Measurements from ENCODE around the gene CADPS2.
"Not testable (repeated sequence)": the region's sequence is repeated elsewhere in the genome, so short reads cannot be mapped to it uniquely, and the experiment has no call there.

The CADPS2 gene

GRCh38 chr7:122658856-122659255 is 227.4 kb downstream of the CADPS2 start:
- no peak for DNase-seq

- DNase-seq: no peak
Observed at GRCh38 chr7:122653685-122654084, 232.6 kb downstream of the CADPS2 start.

GRCh38 chr7:122652876-122653275 is 233.4 kb downstream of the CADPS2 start:
- DNase-seq: no peak

- DNase-seq: no peak
Observed at GRCh38 chr7:122651451-122651850, 234.8 kb downstream of the CADPS2 start.

DNA sequence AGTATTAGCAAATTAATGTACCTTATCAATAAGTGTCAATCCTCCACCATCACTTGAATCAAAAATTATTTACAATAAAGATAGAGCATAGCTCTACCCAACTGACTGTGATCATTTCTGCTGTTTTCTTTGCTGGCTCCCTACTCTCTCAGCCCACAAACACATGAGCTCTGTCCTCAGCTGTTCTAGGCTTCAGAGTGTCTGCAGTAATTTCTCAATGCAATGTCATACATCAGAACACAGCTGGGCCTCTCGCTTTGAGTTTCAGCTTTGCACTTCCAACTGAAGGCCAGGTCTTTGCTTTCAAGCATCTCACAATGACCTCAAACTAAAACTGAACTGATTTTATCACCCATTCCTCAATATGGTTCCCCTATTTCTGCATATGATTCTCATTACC is 243.0 kb downstream of the CADPS2 start:
- no peak for DNase-seq

GRCh38 chr7:122638459-122638858 is 247.8 kb downstream of the CADPS2 start:
- DNase-seq: no peak

GRCh38 chr7:122637784-122638183 is 248.5 kb downstream of the CADPS2 start:
- no peak for DNase-seq

DNA sequence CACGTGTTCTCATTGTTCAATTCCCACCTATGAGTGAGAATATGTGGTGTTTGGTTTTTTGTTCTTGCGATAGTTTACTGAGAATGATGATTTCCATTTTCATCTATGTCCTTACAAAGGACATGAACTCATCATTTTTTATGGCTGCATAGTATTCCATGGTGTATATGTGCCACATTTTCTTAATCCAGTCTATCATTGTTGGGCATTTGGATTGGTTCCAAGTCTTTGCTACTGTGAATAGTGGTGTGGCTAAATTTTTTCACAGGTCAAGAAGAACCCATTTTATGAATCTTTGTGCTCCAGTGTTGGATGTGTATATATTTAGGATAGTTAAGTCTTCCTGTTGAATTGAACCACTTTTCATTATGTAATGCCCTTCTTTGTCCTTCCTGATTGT is 250.8 kb downstream of the CADPS2 start:
- not testable (repeated sequence) for DNase-seq

DNA sequence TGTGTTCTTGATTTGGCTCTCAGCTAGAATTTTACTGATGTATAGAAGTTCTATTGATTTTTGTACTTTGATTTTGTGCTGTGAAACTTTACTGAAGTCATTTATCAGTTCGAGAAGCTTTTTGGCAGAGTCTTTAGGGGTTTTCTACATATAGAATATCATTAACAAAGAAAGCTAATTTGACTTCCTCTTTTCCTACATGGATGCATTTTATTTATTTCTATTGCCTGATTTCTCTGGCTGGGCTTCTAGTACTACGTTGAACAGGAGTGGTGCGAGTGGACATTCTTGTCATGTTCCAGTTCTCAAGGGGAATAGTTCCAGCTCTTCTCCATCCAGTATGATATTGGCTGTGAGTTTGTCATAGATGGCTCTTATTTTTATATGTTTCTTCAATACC is 252.8 kb downstream of the CADPS2 start:
- no peak for DNase-seq

DNA sequence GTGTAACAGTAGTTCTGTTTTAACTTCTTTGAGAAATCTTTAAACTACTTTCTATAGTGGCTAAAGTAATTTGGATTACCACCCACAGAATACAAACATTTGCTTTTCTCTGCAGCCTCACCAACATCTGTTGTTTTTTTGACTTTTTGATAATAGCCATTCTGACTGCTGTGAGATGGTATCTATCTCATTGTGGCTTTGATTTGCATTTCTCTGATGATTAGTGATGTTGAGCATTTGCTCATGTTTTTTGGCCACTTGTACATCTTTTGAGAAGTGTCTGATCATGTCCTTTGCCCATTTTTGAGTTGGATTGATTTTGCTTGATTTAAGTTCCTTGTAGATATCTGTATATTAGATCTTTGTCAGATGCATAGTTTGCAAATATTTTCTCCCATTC is 254.0 kb downstream of the CADPS2 start:
- no peak for DNase-seq

DNA sequence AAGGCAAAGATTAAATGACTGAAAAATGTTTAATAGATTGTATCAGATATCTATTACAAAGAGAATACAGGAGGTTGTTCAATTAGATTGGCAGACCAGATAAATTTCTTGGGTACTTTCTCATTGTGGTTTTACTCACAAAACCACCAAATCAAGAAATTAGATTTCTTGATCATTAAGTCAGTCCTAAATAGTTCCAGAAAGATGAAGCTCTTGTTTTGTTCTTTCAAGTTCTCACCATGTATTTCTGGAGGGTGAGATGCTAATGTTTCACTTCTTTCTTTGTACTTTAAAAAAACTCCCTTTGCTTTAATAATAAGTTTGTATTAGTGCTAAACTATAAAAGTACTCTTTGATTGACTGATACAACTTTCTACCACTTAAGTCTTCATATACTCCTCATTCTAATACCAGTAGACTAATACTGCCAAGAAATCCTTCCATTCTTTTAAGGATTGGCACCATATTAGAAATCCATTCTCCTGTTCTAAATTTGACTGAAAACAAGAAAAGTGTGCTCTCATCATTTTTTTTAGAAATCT is 256.8 kb downstream of the CADPS2 start:
- no peak for DNase-seq

DNA sequence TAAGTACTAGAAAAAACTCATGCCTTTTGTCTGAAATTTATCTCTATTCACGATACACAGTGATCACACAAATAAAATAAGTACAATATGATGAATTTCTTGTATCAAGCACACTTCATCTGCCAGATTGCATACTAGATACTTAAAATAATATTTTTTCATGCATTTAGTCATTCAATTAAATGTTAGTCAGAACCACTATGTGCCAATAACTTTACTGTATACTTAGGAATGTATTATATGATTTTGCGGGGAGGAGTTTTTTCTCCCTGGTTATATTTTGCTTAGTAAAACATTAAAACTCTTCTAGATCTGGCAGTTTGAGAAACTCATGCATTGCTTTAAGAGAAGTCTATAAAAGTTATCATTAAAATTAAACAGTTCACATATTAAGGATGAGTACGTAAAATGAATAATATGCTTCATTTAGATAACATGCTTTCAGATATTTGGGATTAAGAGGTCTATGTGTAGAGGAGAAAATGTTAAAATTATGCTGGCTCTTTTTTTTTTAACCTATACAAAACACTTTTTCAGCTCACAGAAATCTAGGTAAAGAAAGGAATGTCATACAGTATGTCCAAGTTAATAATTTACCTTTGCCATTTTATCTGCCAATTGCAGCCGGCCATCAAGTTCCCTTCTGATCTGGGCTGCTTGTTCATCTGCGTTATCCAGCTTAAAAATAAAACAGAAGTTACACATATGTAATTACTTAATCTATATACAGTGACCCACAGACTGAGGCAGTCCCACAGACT is 257.4 kb downstream of the CADPS2 start:
- DNase-seq: no peak

- DNase-seq: no peak
Observed at GRCh38 chr7:122626785-122627184, 259.5 kb downstream of the CADPS2 start.

GRCh38 chr7:122622682-122623081 is 263.6 kb downstream of the CADPS2 start:
- no peak for DNase-seq

- DNase-seq: no peak
Observed at GRCh38 chr7:122619664-122620063, 266.6 kb downstream of the CADPS2 start.

- DNase-seq: no peak
Observed at GRCh38 chr7:122618585-122619189, 267.6 kb downstream of the CADPS2 start.

DNA sequence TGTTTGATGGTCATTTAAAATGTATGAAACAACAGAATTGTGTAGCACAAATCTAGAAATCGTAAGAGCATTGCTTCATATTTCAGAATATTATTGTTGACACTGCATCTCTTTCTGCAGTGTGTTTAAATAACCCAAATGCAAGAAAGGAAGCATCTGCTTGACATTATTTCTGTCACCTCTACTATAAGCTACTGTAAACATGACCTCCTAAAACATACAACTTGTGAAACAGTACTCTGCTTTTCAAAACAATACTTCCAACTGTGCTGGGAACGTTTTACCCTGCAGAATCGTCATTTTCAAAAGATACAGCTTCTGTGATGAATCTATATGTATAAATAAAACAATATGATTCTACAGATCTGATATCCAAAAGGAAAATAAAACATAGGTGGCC is 269.3 kb downstream of the CADPS2 start:
- no peak for DNase-seq

GRCh38 chr7:122605929-122606328 is 280.3 kb downstream of the CADPS2 start:
- no peak for DNase-seq

GRCh38 chr7:122604251-122604650 is 282.0 kb downstream of the CADPS2 start:
- no peak for DNase-seq

DNA sequence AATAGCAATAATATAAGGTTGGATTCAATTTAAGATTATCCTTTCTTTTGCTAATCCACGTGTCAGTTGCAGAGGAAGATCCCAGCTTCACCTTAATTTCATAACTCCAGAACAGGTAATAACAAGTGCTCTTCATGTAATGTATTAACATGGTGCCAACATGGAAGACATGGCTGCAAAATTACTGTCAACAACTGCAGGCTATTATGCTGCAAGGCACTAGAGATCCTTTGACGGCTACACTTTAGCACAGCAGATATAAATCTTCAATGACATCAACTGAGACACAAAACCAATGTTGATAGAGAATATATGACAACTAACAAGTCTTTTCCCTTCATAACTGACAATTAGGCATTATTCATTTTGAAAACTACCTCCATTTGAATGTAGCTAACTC is 283.5 kb downstream of the CADPS2 start:
- DNase-seq: no peak

DNA sequence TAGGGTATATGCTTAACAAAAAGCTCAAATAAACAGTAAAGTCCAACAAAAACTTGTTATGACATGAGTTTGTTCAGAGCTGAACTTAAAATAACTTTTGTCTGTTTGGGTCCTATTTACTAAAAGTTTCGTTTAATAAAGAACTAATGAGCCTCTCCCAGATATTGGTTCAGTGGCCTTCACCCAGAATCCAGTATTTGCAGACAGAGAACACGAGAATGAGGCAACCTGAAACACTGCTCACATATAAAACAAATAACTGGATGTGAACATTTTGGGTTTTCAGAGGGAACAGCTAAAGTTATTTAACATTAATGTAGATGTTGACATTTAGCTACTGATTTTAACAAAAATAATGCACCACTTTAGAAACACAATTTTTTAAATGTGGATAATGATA is 285.6 kb downstream of the CADPS2 start:
- DNase-seq: no peak

DNA sequence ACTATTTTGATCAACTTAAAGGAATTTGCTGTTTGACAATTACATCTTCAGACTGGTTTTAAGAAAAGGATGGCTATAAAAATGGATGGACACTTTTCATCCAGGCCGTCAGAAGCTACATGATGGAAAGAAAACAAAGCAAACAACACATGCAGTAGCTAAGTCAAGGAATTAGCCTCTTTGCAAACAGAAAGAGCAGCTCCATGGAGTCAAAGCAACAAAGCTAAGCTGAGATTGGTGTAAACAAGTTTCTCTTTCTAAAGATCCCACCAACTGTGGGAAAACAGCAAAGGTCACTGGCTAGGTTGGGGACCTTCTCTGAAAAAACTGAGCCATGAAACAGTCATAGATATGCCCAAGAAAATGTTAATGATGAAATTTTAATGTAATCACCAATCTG is 286.2 kb downstream of the CADPS2 start:
- no peak for DNase-seq

DNA sequence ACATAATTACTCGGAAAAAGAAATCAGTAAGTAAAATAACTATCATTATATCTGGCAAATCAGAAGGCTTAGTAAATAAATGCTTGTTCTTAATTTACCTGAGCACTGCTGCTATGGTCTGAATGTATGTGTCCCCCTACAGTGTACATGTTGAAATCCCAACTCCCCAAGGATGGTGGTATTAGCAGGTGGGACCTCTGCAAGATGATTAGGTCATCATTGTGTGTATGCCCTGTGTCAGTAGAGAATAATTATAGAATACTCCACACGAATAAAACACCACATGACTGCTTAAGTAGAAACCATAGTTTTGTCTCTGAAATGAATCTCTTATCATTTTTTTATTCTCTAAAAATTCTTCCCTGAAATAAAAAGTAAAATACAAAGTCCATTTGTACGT is 289.0 kb downstream of the CADPS2 start:
- DNase-seq: no peak

GRCh38 chr7:122595885-122596284 is 290.4 kb downstream of the CADPS2 start:
- no peak for DNase-seq

- DNase-seq: no peak
Observed at GRCh38 chr7:122588621-122589020, 297.6 kb downstream of the CADPS2 start.
